ENCODE measurements around the gene RABGGTB. TPM values are rescaled to one million over a fixed set of nuclear protein-coding genes. Genes with fewer than 3 reads are reported as not detected.

The RABGGTB gene
- 10 to 100 TPM; 77.8 to 84.0 TPM for total RNA-seq

GRCh38 chr1:75785983-75786853, at the start of gene RABGGTB:
Gene RABGGTB (plus strand): TSS chr1:75786256. CDS start chr1:75786272, 16 bp downstream.

GRCh38 chr1:75796376-75797272, 10.6 kb downstream of the RABGGTB start, which contains the start of gene MSH4:
Gene MSH4 (plus strand): TSS chr1:75796882. CDS start chr1:75796986, 104 bp downstream.

Other genes starting within 250 kb of the RABGGTB start
- gene SLC44A5, start 175.1 kb upstream of the RABGGTB start, total RNA-seq: 1 to 10 TPM; 2.2 to 2.5 TPM
- gene ACADM, start 61.5 kb upstream of the RABGGTB start, total RNA-seq: 10 to 100 TPM; 33.9 to 39.4 TPM
- gene MSH4, start 10.6 kb downstream of the RABGGTB start, total RNA-seq: under 1 TPM; 0.22 to 0.25 TPM
- not detected for gene ASB17, start 146.1 kb downstream of the RABGGTB start, total RNA-seq

Data from activated naive CD4-positive, alpha-beta T cell treated with anti-CD3 and anti-CD28 coated beads, Interleukin-2, amount 10 ng/mL, durations not matched to agents 5 hours and 36 hours (primary cell).